M059J (cell line): ENCODE data around the gene ZNF320. TPM values are rescaled to one million over a fixed set of nuclear protein-coding genes. Genes with fewer than 3 reads are reported as not detected.

Experiments
- total RNA-seq: library from RNA; depleted of rRNA; stranded (reverse); fragments of >200 nt; shearing (Covaris generic); gene quantifications from 2 replicates; pipeline ENCODE4 v1.2.3, GENCODE V29; 2014; rRNA removed

Gene ZNF320
- total RNA-seq, 1 experiment from 2014 or later: 11.9 TPM

Other genes with a start within 250 kb of the ZNF320 start
- 17.2 and 21.1 TPM in 2 replicates for gene ZNF611, start 162.6 kb downstream of the ZNF320 start, total RNA-seq
- 7.4 and 7.6 TPM in 2 replicates for gene ZNF600, start 110.8 kb downstream of the ZNF320 start, total RNA-seq
- 26.6 and 30.6 TPM in 2 replicates for gene ZNF28, start 76.0 kb downstream of the ZNF320 start, total RNA-seq
- gene ZNF468, start 40.0 kb downstream of the ZNF320 start, total RNA-seq: 22.4 and 27.1 TPM in 2 replicates
- gene ZNF888, start 25.8 kb upstream of the ZNF320 start, total RNA-seq: 7.8 and 8.1 TPM in 2 replicates
- gene ZNF816, start 65.2 kb upstream of the ZNF320 start, total RNA-seq: 14.9 and 42.1 TPM in 2 replicates
- gene ERVV-1, start 116.3 kb upstream of the ZNF320 start, total RNA-seq: not detected in 2 replicates
- not detected in 2 replicates for gene ERVV-2, start 147.1 kb upstream of the ZNF320 start, total RNA-seq
- 21.4 and 22.4 TPM in 2 replicates for gene ZNF160, start 205.8 kb upstream of the ZNF320 start, total RNA-seq
- gene ZNF415, start 235.3 kb upstream of the ZNF320 start, total RNA-seq: 4.8 and 8.4 TPM in 2 replicates